Medulla oblongata (tissue), 1 donor: ENCODE measurements around the gene EMX2.

Source experiments
- DNase-seq: peaks from one replicate; pipeline ENCODE4 v3.0.0-alpha.2; 2015; ENCODE audit errors: extremely low spot score

The EMX2 gene

DNA sequence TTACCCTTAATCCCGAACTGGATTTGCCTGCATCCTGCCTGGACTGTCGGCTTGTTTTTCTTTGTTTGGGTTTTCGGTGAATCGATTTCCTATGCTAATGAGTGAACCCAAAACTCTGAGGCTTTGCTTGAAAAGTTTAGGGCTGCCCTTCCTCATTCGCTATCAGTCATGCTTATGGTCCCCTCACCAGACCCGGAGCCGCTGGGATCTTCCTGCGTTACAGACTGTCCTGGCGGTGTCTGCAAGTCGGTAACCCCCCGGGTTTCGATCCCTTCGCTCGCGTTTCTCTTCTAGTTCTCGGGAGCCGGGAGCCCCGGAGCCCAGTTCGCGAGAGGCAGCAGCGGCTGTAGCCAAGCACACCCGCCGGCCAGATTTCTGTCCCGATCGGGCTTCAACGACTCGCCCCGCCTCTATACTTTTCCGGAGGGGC is 2.2 kb downstream of the EMX2 start:
- DNase-seq = no peak

DNA sequence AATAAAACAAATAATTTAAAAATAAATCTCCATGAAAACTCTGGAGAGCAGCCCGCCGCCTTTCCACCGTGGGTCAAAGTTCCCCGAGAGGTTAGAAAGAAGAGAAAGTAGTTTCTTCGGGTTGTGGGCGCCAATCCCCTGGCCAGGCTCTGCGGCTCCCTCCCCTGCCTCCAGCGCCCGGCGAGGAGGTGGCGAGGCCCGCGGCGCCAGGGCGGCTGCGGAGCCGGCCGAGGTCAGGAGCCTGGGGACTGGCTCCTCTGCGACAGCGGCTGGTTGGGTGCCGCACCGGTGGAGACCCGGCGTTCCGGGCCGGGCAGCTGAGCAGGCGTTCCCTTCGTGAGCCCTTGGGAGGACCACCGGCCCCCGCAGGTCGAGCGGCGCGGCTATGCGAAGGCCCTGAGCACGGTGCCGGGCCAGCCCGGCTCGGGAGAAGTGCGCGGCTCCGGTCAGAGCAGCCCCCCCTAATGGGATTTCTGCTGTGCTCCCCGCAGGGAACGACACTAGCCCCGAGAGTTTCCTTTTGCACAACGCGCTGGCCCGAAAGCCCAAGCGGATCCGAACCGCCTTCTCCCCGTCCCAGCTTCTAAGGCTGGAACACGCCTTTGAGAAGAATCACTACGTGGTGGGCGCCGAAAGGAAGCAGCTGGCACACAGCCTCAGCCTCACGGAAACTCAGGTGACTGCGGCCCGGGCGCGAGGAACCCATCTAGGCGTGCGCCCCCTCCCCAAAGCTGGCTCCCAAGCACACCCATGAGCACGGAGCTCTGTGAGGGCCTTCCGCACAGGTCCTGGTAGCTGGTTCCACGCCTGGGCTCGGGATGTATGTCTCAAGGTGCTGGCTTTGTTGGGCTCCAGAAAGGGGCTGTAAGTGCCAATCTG is 2.8 kb downstream of the EMX2 start:
- DNase-seq = no peak

DNA sequence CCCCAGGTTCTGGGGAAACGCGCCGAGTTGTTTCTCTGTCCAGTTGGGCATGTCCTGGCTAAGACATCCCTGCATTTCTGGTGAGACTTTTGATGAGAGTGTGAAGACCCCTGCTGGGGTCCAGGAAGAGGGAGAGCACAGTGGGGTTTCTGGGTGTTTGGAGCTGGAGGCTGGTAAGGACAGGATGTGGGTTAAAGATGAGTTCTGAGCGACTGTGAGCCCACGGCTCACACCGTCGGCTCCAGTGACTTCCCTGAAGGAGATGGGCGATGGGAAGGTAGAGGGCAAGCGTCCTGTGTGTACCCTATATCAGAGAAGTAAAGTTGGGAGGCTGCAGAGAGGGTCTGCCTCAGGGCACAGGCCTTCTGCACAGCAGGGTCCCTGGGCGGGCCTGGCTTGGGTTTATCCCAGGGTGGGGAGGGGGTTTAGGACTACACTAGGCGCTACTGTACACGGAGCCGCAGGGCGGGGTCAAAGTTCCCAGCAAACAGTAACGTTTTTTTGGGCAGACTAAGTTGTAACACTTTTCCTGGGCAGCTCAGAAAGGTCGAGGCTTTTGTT is 3.6 kb downstream of the EMX2 start:
- no peak for DNase-seq

DNA sequence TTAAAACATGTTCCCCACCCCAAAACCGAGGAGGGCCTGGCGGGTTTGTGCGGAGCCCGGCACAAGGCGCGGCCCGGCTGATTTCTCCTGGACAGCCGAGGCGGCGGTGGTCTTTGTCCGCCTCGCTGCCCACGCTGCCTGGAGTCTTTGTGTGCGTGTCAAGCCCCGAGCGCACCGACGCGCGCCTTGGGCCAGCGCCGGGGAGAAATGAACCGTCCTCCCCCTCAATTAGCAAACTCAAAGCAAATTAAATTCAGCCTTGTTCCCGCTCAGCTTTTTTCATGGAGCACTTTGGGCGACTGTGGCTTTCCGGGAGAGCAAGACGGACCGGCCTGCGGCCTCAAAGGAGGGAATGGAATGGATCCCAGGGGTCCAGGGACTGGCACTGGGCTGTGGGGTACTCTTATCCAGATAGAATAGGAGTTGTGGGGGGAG is 4.1 kb downstream of the EMX2 start:
- DNase-seq = no peak

DNA sequence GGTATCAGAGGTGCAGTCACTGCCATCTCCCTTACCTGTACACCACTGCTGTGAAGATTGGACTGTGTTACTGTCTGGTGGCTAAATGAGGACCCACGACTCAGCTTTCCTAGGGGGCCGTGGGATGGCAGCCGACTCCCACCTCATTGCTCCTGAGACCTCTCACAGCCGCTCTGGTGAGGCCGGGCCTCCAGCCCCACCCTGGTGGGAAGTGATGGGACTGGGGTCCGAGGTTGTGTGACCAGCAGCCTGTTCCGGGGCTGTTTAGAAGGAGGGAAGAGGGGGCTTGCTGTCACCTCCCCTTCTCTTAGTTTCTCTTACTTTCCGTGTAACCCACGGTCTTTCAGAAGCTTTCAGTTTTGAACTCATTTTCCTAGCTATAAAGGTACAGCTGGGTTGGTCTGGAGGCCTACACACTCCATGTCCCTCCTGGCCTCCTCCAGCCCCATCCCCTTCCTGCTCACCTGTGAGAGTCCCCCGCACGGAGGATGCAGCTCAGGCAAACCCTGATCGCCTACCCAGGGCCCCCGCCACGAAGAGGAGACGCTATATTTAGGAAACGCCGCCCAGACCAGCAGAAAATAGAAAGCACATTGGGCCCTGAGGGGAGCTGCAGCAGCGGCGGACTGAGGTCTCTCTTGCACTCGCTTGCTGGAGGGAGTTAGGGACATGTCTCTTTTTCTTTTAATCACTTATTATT is 4.6 kb downstream of the EMX2 start:
- DNase-seq = no peak

DNA sequence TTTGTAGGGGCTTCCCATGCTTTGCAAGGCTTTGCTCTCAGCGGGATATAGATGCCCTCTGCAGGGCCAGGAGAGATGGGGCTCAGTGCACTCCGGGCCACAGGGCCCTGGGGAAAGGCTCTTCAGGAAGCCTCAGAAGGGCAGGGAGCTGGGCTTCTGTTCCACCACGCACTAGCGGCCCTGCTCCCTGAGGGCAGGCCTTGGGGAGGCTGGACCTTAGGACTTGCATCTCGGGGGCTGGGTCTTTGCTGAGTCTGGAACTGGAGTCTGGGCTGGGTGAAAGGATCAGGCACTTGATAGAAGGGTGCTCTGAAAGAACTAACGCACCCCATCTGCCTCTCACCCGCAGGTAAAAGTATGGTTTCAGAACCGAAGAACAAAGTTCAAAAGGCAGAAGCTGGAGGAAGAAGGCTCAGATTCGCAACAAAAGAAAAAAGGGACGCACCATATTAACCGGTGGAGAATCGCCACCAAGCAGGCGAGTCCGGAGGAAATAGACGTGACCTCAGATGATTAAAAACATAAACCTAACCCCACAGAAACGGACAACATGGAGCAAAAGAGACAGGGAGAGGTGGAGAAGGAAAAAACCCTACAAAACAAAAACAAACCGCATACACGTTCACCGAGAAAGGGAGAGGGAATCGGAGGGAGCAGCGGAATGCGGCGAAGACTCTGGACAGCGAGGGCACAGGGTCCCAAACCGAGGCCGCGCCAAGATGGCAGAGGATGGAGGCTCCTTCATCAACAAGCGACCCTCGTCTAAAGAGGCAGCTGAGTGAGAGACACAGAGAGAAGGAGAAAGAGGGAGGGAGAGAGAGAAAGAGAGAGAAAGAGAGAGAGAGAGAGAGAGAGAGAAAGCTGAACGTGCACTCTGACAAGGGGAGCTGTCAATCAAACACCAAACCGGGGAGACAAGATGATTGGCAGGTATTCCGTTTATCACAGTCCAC is 5.4 kb downstream of the EMX2 start:
- DNase-seq = no peak

DNA sequence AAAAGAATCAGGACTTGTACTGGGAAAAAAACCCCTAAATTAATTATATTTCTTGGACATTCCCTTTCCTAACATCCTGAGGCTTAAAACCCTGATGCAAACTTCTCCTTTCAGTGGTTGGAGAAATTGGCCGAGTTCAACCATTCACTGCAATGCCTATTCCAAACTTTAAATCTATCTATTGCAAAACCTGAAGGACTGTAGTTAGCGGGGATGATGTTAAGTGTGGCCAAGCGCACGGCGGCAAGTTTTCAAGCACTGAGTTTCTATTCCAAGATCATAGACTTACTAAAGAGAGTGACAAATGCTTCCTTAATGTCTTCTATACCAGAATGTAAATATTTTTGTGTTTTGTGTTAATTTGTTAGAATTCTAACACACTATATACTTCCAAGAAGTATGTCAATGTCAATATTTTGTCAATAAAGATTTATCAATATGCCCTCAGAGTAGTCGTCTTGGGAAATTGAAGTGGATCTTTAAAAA is 6.6 kb downstream of the EMX2 start:
- DNase-seq = no peak

DNA sequence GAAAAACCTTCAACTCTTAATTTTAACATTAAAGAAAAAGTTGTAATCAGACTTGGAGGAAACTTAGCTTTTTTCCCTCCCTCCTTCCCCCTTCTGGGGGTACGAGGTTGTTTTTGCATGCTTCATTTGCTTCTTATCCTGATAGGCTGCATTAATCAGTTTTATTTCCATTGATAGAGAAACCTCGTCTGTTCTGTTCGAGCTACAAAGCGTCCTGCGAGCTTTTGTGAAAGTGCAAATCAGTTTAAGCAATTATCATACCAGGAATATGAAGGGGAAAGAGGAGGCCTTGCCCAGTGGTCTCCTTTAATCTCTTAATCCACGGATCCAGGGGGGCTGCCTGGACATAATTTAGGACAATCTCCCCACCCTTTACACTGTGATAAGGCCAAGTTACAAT is 7.5 kb downstream of the EMX2 start:
- no peak for DNase-seq

DNA sequence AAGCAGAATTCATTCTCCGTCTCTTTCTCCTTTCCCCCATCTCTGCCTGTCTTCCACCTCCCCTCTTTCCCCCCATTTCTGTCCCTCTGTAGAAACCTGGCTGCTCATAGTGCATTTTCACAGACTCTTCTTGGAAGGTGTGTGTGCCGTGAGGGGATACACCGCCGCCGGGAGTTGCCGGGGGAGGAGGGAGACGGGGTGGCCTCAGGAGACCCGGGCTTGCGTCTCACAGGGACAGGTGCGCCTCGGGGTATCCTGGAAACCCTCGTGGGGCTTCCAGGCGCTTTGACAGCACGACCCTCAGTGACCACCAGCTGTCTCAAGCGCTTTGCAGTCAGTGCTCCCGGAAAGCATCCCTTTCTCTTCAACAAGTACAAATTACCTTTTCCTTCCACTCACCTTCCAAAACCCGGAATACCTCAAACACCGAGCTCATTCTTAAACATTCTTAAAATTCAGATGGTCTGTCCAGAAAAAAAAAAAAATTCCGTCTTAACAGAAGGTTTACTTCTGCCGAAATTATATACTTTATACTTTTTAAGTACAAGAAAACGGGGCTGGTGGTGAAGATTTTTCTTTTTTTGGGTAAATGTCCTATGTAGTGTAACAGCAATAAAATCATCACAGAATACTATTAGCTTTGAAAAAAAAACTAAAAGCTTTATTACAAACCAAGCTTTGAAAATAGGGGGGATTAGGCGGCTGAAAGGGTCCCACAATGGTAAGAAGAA is 8.2 kb downstream of the EMX2 start:
- DNase-seq = no peak

DNA sequence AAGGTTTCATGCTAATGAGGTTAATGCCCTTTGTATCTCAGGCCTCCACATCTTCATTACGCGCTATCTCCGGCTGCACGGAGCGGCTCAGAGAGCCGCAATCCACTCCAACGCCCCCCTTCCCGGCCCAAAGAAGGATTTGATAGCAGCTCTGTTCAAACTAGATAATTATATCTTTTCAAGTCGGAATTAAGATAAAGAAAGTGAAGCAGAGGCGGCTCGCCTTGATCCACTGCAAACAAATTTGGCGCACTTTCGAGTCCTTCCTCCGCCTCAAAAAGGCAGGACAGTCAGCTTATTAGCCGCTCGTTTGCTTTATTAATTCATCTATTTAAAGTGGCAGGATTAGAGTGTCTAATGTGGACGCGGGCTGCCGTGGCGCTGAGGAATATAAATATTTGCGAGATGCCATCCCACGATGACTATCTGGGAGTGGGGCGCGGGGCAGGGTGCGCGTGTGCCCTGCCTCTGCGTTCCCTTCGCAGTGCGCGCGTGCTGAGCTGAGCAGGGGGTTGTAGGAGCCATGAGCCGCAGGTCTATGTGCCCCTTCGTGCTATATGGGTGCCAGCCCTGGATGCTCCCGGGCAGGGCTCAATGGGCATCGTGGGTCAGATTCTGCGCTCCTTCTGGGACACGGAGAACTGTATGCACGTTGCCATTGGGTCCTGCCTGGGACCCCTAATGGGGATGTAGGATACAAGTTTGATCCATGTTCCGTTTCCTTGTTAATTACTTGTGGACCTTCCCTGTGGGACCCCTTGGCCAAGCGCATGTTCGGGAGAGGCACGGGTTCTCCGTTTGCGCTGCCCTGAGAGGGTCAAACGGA is 9.0 kb downstream of the EMX2 start:
- no peak for DNase-seq

DNA sequence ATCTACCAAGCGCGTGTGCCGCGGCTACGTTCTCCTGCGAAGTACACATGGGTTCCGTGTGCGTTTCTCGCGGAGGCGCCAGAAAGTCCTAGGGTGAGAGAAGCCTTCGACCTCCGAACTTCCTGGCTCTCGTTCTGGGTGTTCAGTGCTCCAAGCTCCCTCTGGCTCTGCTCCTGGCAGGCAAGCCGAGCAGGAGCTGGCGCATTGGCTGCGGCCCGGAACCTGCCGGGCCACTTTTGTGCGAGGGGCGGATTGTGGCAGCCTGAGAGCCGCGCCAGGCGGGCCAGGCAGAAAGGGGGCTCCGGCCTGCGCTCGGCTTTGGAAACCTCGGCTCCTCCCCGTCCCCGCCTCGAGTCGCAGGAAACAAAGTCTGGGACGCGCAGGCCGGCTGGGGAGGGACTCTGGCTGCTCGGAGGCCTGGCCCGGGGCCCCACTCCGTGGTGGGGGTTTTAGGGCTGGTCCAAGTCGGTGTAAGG is 9.6 kb downstream of the EMX2 start:
- DNase-seq = no peak

DNA sequence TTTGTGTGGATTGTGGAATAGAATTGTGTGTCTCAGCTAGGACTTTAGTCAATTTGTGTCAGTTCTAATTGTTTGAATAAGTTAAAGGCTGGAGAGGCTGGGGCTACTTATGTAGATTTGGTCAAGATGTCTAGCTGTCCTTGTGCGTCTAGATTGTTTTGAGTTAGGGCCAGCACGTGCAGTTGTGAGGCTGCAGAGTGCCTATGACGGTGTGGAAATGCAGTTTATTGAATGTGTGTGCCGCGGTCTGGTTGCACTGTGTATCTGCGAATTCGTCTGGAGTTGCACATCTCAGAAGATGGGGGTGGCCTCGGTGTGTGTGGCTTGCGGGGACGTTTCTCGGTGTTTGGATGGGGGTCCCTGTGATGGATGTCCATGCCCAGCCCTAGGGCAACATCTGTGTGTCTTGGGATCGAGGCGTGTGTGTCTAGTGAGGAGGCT is 10.2 kb downstream of the EMX2 start:
- DNase-seq = no peak

DNA sequence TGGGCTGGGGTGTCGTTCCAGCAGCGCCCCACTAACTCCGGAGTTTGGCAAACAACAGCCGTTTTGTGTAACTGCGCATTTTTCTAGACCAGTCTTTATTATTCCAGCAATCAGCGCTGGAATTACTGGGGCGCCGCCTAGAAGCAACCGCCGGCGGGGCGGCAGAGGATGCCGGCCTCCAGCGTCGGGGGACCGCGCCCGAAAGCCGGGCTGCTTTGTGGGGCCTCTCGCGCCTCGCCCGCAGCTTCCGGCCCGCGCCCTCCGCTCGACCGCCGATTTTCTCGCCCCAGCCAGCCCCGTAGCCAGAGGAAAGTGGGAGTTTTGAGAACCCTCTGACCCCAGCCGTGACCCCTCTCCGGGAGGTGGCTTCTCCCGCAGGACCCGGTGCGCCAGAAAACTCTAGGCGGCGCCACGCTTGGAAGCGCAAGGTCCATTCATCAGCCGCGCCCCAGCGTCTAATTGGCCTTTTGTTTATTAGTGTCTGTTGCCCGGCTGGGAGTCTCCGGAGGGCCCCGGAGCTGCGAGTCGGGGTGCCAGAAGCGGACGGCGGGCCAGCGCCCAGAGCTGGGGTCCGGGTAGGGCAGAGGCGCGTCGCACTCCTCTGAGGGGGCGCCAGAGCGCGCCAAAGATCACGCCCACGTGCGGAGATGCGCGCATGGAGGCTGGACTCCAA is 10.7 kb downstream of the EMX2 start:
- no peak for DNase-seq

DNA sequence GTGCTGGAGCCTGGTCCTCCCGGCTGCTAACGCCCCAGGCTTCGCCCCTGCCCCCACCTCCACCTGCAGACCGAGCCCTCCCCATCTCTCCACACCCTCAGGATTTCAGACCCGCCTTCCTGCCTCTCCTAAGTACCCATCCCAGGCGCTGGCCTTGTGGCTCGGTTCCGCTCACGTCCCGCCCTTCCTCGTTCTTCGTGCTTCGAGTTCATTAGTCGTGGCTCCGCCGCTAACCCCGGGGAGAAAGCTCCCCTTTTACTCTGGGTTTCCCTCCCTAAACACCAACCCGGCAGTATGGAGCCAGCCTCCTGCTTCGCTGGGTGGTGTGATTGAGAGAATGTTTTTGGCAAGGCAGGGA is 11.2 kb downstream of the EMX2 start:
- DNase-seq = no peak

DNA sequence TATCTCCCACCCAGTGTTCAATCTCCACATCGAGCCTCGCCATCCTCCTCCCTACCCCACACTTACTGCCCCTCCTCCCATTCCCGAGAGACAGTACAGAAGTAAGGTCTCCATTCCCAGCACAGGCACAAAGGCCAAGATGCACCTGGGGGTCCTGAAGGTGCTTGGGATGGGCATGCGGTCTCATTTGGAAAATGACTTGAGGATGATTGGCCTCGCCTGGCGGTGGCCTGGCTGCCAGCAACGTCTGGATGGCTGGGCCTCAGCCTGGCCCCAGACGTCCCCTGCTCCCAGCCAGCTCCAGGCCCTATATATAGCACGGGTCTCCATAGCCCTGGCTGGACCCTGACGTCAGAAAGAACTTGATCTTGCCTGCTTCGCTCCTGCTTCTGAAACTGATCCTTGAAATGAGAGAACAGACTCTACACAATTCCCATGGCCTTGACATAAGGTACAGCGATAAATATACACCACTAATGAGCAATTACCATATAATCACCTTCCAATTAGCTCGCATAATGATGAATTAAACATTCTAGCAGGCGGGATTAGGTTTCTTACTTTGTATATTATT is 11.8 kb downstream of the EMX2 start:
- no peak for DNase-seq

DNA sequence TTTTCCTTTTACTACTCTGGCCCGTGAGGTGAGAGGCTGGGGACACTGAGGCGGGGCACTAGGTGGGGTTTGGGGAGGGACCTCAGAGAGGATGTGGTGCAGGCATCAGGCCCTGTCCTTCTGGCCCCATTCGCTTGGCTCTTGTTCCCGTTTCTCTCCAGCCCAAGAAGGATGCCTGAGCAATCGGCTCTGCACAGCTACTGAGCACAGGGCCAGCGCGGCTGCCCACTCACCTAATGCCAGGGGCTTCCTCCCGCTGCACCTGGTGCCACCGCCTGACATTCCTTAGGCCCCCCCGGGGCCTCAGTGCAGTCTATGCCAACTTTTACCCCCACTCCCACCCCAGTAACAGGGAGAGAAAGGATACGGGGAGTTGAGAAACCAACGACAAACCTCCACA is 12.5 kb downstream of the EMX2 start:
- DNase-seq = no peak

DNA sequence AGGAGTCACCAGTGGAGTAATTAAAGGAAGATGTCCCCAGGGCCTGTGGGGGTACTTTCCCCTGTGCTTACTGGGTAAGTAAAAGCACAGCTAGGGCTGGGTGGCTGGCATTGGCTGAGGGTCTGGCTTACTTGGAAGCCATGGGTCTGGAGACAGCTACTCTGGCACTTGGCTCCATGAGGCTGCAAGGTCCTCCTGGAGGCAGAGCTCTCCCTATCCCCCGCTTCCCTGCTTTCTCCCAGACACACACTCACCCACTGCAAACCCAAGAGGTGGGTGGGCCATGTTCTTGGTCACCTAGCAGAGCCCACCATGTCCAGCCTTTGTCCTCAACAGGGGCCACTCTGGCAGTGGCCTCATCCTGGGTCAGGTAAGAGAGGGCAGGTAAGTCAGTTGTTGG is 13.3 kb downstream of the EMX2 start:
- no peak for DNase-seq

DNA sequence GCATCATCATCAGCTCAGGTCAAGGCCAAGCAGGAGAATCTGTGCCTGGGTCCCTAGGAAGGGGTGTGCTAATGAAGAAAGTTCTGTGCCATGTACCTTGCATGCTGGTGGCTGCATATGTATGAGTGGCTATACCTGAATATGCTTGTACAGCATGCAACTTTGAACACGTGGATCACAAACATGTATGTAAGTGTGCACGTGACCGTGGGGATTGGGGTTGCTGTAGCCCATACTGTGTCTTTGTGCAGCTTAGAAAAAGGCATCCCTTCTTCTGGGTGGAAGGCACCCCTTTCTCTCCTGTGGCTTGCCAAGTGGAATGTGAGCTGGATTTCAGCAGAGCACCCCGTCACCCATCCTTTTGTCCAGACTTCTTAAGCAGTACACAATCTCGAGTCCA is 13.8 kb downstream of the EMX2 start:
- no peak for DNase-seq

DNA sequence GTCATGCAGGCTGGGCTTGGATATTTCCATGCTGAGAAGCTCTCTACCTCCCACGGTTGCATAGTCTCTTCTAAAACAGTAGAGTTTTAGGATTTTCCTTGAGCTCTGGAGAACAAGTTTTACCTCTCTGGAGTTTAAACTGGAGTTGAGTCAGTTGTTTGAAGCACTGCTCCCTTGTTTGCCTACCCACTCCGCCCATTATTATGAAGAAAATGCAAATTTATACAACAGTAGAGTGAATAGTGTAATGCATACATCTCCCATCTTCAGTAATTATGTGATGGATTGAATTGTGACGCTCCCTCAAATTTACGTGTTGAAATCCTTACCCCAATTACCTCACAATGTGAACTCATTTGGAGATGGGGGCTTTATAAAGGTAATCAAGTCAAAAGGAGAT is 17.2 kb downstream of the EMX2 start:
- no peak for DNase-seq
